Measurements from ENCODE around the gene MAML2. TPM values are rescaled to one million over a fixed set of nuclear protein-coding genes. Genes with fewer than 3 reads are reported as not detected.

Gene MAML2
- total and polyA plus RNA-seq, 10 donors = 2.7 to 43.4 (median 27.2) TPM

DNA sequence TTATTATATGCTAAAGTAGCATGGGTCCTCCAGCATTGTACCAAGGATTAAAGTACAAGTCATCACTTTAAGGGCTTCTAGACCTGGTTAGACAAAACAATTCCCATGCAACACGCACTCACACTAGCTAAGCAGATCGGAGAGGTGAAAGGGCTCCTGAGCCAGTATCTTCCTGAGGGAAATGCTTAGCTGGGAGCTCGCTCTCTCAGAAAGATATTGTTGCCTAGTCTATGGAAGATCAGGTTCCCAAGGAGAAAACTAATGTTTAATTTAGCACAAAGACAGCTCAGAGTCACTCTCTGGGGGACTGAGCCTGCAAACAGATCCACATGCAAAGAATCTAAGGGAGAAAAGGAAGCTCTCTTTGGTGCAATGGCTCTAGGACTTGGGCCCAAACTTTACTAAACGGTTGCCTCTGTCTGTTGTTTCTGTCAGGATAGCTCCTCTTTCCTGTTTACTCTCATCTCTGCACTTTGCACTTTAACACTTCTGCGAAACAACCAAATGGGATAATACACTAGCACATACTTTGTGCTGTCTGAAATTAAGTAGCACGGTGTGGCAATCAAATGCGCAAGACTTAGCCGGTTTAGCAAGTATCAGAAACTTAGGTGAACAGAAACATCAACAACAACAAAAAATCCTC is 10.7 kb downstream of the MAML2 start:
- Histone ChIP-seq H3K27me3 (replicated peaks in 1 of 7) (no peaks in the 10 kb centered on the region), H3K27ac (peak overlapping the region in 5 of 8 donors; percentile 1 to 61 (median 43)), H3K4me3 (no peak overlapping the region), H3K36me3 (peaks cover 0 to 17% (median 0%) of the 10 kb centered on the region in 6 donors), H3K4me1 (peaks cover 16 to 92% (median 63%) of the 10 kb centered on the region in 6 donors), H3K9me3 (no peaks in the 10 kb centered on the region)
- intact Hi-C loops (cut with DNase I; ENCODE audit: low total_unique reads) = loop anchor here (10.0 kb wide), 1 partner anchor 57 kb away; no protein-coding TSS in a partner anchor
- no peak for DNase-seq
- 67 to 76% (median 71%) methylated on average over 8 of the region's 8 CpGs for WGBS, 5 donors
- TF ChIP-seq, protein P1, sequence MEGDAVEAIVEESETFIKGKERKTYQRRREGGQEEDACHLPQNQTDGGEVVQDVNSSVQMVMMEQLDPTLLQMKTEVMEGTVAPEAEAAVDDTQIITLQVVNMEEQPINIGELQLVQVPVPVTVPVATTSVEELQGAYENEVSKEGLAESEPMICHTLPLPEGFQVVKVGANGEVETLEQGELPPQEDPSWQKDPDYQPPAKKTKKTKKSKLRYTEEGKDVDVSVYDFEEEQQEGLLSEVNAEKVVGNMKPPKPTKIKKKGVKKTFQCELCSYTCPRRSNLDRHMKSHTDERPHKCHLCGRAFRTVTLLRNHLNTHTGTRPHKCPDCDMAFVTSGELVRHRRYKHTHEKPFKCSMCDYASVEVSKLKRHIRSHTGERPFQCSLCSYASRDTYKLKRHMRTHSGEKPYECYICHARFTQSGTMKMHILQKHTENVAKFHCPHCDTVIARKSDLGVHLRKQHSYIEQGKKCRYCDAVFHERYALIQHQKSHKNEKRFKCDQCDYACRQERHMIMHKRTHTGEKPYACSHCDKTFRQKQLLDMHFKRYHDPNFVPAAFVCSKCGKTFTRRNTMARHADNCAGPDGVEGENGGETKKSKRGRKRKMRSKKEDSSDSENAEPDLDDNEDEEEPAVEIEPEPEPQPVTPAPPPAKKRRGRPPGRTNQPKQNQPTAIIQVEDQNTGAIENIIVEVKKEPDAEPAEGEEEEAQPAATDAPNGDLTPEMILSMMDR (IDR thresholded peaks at IDR 0.05 in 8 of 11, conservative IDR thresholded peaks at IDR 0.05 in 3 of 11) = no peak
- TF ChIP-seq POLR2A (IDR thresholded peaks at IDR 0.05) (no peak), POLR2AphosphoS5 (IDR thresholded peaks at IDR 0.05) (no peak)

GRCh38 chr11:96331699-96332116 is 11.3 kb downstream of the MAML2 start:
- peak overlapping the region in 6 of 8 donors; percentile 6 to 61 (median 35) for H3K27ac ChIP-seq
- intact Hi-C loops (cut with DNase I; ENCODE audit: low total_unique reads) = loop anchor here (10.0 kb wide), 1 partner anchor 57 kb away; no protein-coding TSS in a partner anchor
- peaks cover 14 to 91% (median 58%) of the 10 kb centered on the region in 6 donors for H3K4me1 ChIP-seq
- DNase-seq = no peak
- WGBS, 5 donors = 59 to 78% (median 70%) methylated on average over 7 of the region's 7 CpGs
- no peak overlapping the region for H3K4me3 ChIP-seq
- no peaks in the 10 kb centered on the region for H3K27me3 ChIP-seq (replicated peaks in 1 of 7)
- TF ChIP-seq POLR2A (IDR thresholded peaks at IDR 0.05) (no peak), POLR2AphosphoS5 (IDR thresholded peaks at IDR 0.05) (no peak)
- TF ChIP-seq, protein P1 (IDR thresholded peaks at IDR 0.05 in 8 of 11, conservative IDR thresholded peaks at IDR 0.05 in 3 of 11) = no peak
- no peaks in the 10 kb centered on the region for H3K9me3 ChIP-seq
- peaks cover 0 to 17% (median 0%) of the 10 kb centered on the region in 6 donors for H3K36me3 ChIP-seq

DNA sequence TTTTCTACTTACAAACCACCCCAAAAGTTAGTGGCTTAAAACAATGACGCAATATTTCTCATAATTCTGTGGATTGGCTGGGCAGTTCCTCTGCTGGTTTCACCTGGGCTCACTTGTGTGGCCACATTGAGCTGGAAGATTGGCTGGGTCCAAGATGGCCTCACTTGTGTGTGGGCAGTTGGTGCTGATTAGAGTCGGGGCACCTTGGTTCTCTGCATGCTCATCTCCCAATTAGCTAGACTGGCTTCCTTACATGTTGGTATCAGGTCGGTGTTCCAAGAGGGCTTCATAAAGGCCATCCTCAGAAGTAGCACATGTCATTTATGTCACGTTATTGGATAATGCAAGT is 12.5 kb downstream of the MAML2 start:
- peaks cover 0 to 12% (median 0%) of the 10 kb centered on the region in 6 donors for H3K36me3 ChIP-seq
- no peak overlapping the region for H3K4me3 ChIP-seq
- no peaks in the 10 kb centered on the region for H3K27me3 ChIP-seq (replicated peaks in 1 of 7)
- H3K4me1 ChIP-seq = peaks cover 14 to 91% (median 48%) of the 10 kb centered on the region in 6 donors
- WGBS, 5 donors = 91 to 97% (median 94%) methylated on average over 4 of the region's 4 CpGs
- peak overlapping the region in 1 of 8 donors; percentile 18 for H3K27ac ChIP-seq
- no peaks in the 10 kb centered on the region for H3K9me3 ChIP-seq
- no peak for DNase-seq
- TF ChIP-seq POLR2AphosphoS5 (IDR thresholded peaks at IDR 0.05) (no peak), POLR2A (IDR thresholded peaks at IDR 0.05) (no peak)
- TF ChIP-seq, protein P1 (IDR thresholded peaks at IDR 0.05 in 8 of 11, conservative IDR thresholded peaks at IDR 0.05 in 3 of 11) = no peak
- intact Hi-C loops (cut with DNase I; ENCODE audit: low total_unique reads) = loop anchor here (10.0 kb wide), 1 partner anchor 56 kb away; no protein-coding TSS in a partner anchor

GRCh38 chr11:96329855-96330510 is 13.0 kb downstream of the MAML2 start:
- Histone ChIP-seq H3K9me3 (no peaks in the 10 kb centered on the region), H3K4me1 (peaks cover 14 to 91% (median 44%) of the 10 kb centered on the region in 6 donors), H3K27ac (peak overlapping the region in 2 of 8 donors; percentile 12 to 22), H3K36me3 (peaks cover 0 to 7% (median 0%) of the 10 kb centered on the region in 6 donors), H3K27me3 (replicated peaks in 1 of 7) (no peaks in the 10 kb centered on the region), H3K4me3 (no peak overlapping the region)
- no peak for DNase-seq
- WGBS, 5 donors = 86 to 90% (median 88%) methylated on average over 3 of the region's 3 CpGs
- TF ChIP-seq POLR2A (IDR thresholded peaks at IDR 0.05) (no peak), POLR2AphosphoS5 (IDR thresholded peaks at IDR 0.05) (no peak)
- TF ChIP-seq, protein P1 (IDR thresholded peaks at IDR 0.05 in 8 of 11, conservative IDR thresholded peaks at IDR 0.05 in 3 of 11) = no peak
- intact Hi-C loops (cut with DNase I; ENCODE audit: low total_unique reads) = loop anchor here (10.0 kb wide), 1 partner anchor 55 kb away; no protein-coding TSS in a partner anchor

Data from spleen (tissue), 11 donors.